Anterior cingulate cortex (tissue), 58 donors: ENCODE measurements around the gene USP27X.

Experiments used
- DNase-seq, 58 donors: peaks; one replicate each; lab custom pipeline; 2025; lab: John Stamatoyannopoulos, UW

USP27X gene

GRCh38 chrX:49879656-49880277, 483 bp downstream of the USP27X start:
- DNase-seq = peak in 3 of 58 donors; percentile 1 to 23 (median 22)

- DNase-seq = no peak
Observed at GRCh38 chrX:49880668-49881067, 1.4 kb downstream of the USP27X start.

- peak in 23 of 58 donors; percentile 0 to 48 (median 5) for DNase-seq
Observed at GRCh38 chrX:49884290-49884862, 5.1 kb downstream of the USP27X start.

- DNase-seq = no peak
Observed at GRCh38 chrX:49892542-49892941, 13.3 kb downstream of the USP27X start.

GRCh38 chrX:49896951-49897350, 17.7 kb downstream of the USP27X start:
- no peak for DNase-seq

GRCh38 chrX:49901048-49901447, 21.8 kb downstream of the USP27X start:
- DNase-seq = no peak

GRCh38 chrX:49910344-49910743, 31.1 kb downstream of the USP27X start:
- DNase-seq = no peak

GRCh38 chrX:49912086-49912485, 32.8 kb downstream of the USP27X start:
- no peak for DNase-seq

GRCh38 chrX:49912861-49913260, 33.6 kb downstream of the USP27X start:
- DNase-seq = no peak

GRCh38 chrX:49915361-49916222, 36.3 kb downstream of the USP27X start:
- peak in 16 of 58 donors; percentile 0 to 29 (median 4) for DNase-seq

- peak in 16 of 58 donors; percentile 0 to 19 (median 1) for DNase-seq
Observed at GRCh38 chrX:49919617-49920016, 40.3 kb downstream of the USP27X start.

GRCh38 chrX:49921109-49921508, 41.8 kb downstream of the USP27X start:
- DNase-seq = no peak

GRCh38 chrX:49922291-49923241, 43.3 kb downstream of the USP27X start, which contains the start of gene CLCN5:
CLCN5 (plus strand) TSS chrX:49922596; CDS start chrX:49925299, 2,703 bp downstream.
- peak; percentile 13 to 94 (median 86) for DNase-seq

- DNase-seq = no peak
Observed at GRCh38 chrX:49925176-49925575, 45.9 kb downstream of the USP27X start.

GRCh38 chrX:49930039-49930438, 50.8 kb downstream of the USP27X start:
- no peak for DNase-seq
